MCF 10A (cell line): ENCODE results near the gene GSTT4. TPM values are rescaled to one million over a fixed set of nuclear protein-coding genes. Genes with fewer than 3 reads are reported as not detected.

Source experiments
- BruUV-seq: library from RNA; stranded (reverse); fragments of 400-500 nt; replicated peaks from 2 replicates; lab custom pipeline; 2021; lab: Mats Ljungman, UMichigan
- CTCF ChIA-PET: fragments of 300-600 bp; sonication (Branson Sonifier 250); formaldehyde crosslinking; extraction: SDS; loops from one replicate; lab custom pipeline; 2021; ENCODE audit warnings: antibody characterized with exemption, inconsistent platforms; lab: Yijun Ruan, JAX
- POLR2A ChIA-PET: fragments of 300-600, 350-650 bp; sonication (Branson Sonifier 250); formaldehyde crosslinking; extraction: SDS; loops from one replicate; lab custom pipeline; 2020; ENCODE audit warnings: antibody characterized with exemption, inconsistent platforms; lab: Yijun Ruan, JAX
- DNase-seq: peaks from one replicate; pipeline ENCODE4 v3.0.0-alpha.2; 2018; ENCODE audit not compliant: unreplicated experiment
- H3K27ac Mint-ChIP-seq: one replicate; pipeline ENCODE4 v1.8.0; 2022; ENCODE audit warnings: mild to moderate bottlenecking, low read depth, mixed read lengths; ENCODE audit not compliant: unreplicated experiment
- H3K27me3 Mint-ChIP-seq: one replicate; pipeline ENCODE4 v1.8.0; 2022; ENCODE audit warnings: mixed read lengths; ENCODE audit not compliant: insufficient read depth, unreplicated experiment
- H3K36me3 Mint-ChIP-seq: one replicate; pipeline ENCODE4 v1.8.0; 2022; ENCODE audit warnings: mild to moderate bottlenecking, moderate library complexity, mixed read lengths; ENCODE audit not compliant: insufficient read depth, unreplicated experiment
- H3K4me1 Mint-ChIP-seq: one replicate; pipeline ENCODE4 v1.8.0; 2022; ENCODE audit warnings: mixed read lengths; ENCODE audit not compliant: insufficient read depth, unreplicated experiment
- H3K4me3 Mint-ChIP-seq: one replicate; pipeline ENCODE4 v1.8.0; 2022; ENCODE audit warnings: mild to moderate bottlenecking, moderate library complexity, mixed read lengths; ENCODE audit not compliant: unreplicated experiment
- H3K9me3 Mint-ChIP-seq: one replicate; pipeline ENCODE4 v1.8.0; 2022; ENCODE audit warnings: mixed read lengths; ENCODE audit not compliant: unreplicated experiment
- CTCF ChIP-seq: fragments of 200-600 bp; IDR thresholded peaks from one replicate; pipeline ENCODE4 v1.8.0; 2022; ENCODE audit warnings: antibody characterized with exemption, mild to moderate bottlenecking; ENCODE audit not compliant: unreplicated experiment
- intact Hi-C: fragments of 100-400 bp; cut with micrococcal nuclease; formaldehyde crosslinking; loops from 2 replicates; pipeline ENCODE4 v1.14.1; 2022
- total RNA-seq: library from RNA; stranded (reverse); gene quantifications from 2 replicates; pipeline ENCODE4 v1.2.3, GENCODE V29; 2022

Gene GSTT4
- total RNA-seq, 1 experiment from 2014 or later, result not detected

DNA sequence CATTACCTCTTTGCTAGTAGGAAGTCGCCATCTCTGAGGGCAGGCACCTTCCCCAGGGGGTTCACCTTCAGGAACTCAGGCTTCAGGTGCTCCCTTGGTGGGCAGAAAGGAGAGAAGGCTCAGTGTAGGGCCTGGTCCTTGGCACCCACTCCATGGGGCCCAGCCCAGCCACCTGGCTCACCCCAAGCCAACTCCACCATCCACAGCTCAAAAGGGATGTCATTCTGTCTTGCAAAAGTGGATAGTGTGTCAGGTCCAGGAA, 2.7 kb upstream of the GSTT4 start:
- Mint-ChIP-seq H3K9me3 (no peaks in the 10 kb centered on the region), H3K36me3 (peaks cover 6% of the 10 kb centered on the region), H3K27me3 (no peaks in the 10 kb centered on the region), H3K4me1 (no peaks in the 10 kb centered on the region), H3K4me3 (no peak overlapping the region), H3K27ac (no peak overlapping the region)
- intact Hi-C loops, result no loop called here
- CTCF ChIA-PET, result interaction anchor here (0.6 kb wide), 1 partner anchor 19 kb away, joined by 6 read pairs; no protein-coding TSS in a partner anchor
- POLR2A ChIA-PET, result no interaction called here
- TF ChIP-seq CTCF, result no peak
- no peak for DNase-seq
- no TSS peak for BruUV-seq

DNA sequence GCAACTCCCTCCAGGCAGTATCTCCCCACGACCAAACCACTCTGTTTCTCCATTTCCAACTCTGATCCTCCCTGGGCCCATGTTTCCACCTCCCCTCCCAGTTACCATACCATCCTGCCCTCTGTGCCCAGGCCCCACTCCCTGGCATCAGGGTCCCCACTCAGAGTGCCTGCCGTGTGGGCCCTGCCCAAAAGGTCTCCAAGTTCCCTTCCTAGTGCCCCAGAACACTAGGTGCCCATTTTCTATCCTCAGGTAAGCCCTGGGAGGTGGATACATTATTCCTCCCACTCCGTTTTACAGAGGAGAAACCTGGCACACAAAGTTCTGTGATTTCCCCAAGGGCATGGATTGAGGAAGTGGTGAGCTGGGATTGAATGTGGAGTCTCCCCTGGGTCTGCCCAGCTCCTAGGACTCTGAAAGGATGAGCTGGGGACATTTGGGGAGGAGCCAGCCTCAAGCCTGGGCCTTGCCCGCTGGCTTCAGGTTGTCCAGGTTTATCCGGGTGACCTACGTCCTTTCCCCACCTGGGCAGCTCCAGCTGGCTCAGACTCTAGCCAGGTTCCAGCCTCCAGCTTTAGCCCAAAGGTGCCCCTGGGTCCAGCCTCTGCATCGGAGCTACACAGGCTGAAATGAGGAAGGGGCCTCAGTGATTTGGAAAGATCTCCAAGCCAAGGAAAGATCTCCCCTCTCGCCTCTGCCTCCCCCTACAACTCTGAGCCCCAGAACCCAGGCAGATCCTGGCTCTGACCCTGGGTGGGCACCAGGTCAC, 2.2 kb upstream of the GSTT4 start:
- intact Hi-C loops, result no loop called here
- no peak for DNase-seq
- H3K9me3 Mint-ChIP-seq, result no peaks in the 10 kb centered on the region
- BruUV-seq, result no TSS peak
- TF ChIP-seq CTCF, result no peak
- POLR2A ChIA-PET, result no interaction called here
- no peak overlapping the region for H3K4me3 Mint-ChIP-seq
- peaks cover 6% of the 10 kb centered on the region for H3K36me3 Mint-ChIP-seq
- no peak overlapping the region for H3K27ac Mint-ChIP-seq
- H3K27me3 Mint-ChIP-seq, result no peaks in the 10 kb centered on the region
- H3K4me1 Mint-ChIP-seq, result no peaks in the 10 kb centered on the region
- CTCF ChIA-PET, result interaction anchor here (0.6 kb wide), 1 partner anchor 19 kb away, joined by 6 read pairs; no protein-coding TSS in a partner anchor

GRCh38 chr22:24006914-24007214, 1.6 kb upstream of the GSTT4 start:
- Mint-ChIP-seq H3K36me3 (peaks cover 6% of the 10 kb centered on the region), H3K4me1 (no peaks in the 10 kb centered on the region), H3K27ac (no peak overlapping the region), H3K9me3 (no peaks in the 10 kb centered on the region), H3K4me3 (no peak overlapping the region), H3K27me3 (no peaks in the 10 kb centered on the region)
- ChIA-PET POLR2A (no interaction called here), CTCF (no interaction called here)
- intact Hi-C loops, result no loop called here
- no peak for TF ChIP-seq CTCF
- no peak for DNase-seq
- no TSS peak for BruUV-seq

- Mint-ChIP-seq H3K4me1 (no peaks in the 10 kb centered on the region), H3K27me3 (no peaks in the 10 kb centered on the region)
Observed at GRCh38 chr22:24006207-24006913, 1.1 kb upstream of the GSTT4 start.

More at GRCh38 chr22:24006207-24006913, 1.1 kb upstream of the GSTT4 start:
- TF ChIP-seq CTCF, result no peak
- Mint-ChIP-seq H3K36me3 (peaks cover 6% of the 10 kb centered on the region), H3K9me3 (no peaks in the 10 kb centered on the region), H3K4me3 (no peak overlapping the region), H3K27ac (no peak overlapping the region)
- CTCF ChIA-PET, result interaction anchor here (0.6 kb wide), 2 partner anchors 202 to 221 kb away, joined by 3 read pairs; no protein-coding TSS in a partner anchor
- intact Hi-C loops, result no loop called here
- no peak for DNase-seq
- POLR2A ChIA-PET, result no interaction called here
- BruUV-seq, result no TSS peak
